HG03378 (cell line): ENCODE results near the gene SOCS7.

Experiments
- ATAC-seq: cut with Tn5 transposase; IDR thresholded peaks from one replicate; pipeline ENCODE4 v1.9.1; 2021; ENCODE audit warnings: mild to moderate bottlenecking, moderate library complexity; ENCODE audit not compliant: unreplicated experiment

Gene SOCS7

DNA sequence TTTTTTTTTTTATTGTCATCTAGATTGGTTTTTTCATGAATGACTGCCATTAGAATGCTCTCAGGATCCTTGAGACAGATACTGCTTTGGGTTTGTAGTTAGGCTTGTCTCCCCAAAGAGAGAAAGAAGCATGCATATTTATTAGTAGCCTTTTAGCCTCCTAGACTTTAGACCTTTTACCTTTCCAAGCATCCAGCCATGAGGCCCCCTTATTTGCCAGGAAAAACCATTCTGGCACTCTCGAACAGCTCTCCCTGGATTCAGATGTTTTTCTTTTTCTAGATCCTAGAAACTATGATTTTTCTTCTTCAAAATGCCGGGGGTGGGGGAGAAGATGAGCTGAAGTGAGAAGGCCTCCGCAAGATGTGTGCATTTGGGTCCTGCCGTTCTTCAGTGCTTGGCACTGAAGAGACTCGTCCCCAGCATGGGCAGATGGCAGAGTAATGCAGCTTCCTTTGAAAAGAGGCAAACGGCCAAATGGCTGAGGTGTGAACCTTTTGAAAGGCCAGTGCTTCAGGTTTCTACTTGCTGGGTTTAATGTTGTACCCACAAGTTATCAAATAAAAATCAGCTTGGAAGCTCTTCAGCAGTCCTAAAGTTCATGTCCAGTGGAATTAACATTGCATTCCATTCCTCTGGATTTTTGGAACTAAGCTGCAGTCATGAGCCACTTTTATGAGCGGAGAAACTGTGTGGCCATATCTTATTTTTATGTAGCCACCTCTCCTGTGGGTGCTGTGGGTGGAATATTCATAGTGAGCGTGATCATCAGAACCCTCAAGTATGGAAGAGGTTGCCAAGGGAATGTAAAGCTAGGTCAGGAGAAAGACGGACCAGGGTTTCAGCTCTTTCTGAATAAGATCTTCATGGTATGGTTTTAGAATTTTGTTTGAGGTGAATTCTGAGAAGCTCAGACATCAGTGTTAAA, 7.2 kb downstream of the SOCS7 start:
- no peak for ATAC-seq

DNA sequence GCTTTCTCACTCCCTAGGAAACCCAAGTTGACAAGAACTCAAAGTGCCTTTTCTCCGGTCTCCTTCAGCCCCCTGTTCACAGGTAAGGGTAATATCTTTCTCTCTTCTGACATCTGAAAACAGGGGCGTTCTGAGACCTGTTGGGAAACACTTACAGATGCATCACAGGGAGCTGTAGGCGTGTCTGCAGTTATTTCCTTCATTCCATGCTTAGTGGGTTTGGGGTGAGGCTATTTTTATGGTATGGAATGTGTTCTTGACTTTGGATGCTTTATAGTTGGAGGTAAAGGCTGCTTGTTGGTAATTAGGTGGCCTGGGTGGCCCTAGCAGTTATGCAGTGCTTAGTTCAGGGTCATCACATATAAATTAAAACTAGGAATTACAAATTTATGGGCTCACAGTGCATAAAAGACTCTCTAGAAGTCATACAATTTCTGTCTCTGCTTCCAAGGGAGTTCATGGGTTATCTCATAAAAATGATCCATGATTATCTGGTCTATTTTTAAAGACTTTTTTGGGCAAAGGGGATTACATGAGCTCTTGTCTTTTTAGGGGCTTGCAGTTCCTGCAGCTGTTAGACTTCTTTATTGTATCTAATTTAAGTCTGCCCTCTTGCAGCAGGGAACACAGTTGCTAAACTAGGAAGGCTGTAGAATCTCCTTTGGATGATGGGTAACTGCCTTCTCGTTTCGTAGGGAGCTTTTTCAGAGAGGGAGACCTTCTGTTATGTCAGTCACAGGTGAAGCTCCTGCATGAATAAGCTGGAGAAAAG, 10.2 kb downstream of the SOCS7 start:
- ATAC-seq = no peak

DNA sequence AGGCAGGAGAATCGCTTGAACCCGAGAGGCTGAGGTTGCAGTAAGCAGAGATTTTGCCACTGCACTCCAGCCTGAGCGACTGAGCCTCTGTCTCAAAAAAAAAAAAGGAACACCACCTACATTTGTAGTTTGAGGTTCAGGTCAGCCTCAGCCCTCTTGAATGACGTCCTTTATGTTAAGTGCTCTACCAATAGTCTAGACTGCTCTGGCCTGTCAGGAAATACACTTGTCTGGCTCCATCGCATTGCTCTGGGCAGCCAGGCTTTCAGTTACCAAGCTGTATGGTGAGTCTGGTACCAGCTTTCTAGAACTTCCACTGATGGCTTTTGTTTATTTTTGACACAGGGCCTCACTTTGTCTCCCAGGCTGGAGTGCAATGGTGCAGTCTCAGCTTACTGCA, 11.4 kb downstream of the SOCS7 start:
- ATAC-seq = no peak

DNA sequence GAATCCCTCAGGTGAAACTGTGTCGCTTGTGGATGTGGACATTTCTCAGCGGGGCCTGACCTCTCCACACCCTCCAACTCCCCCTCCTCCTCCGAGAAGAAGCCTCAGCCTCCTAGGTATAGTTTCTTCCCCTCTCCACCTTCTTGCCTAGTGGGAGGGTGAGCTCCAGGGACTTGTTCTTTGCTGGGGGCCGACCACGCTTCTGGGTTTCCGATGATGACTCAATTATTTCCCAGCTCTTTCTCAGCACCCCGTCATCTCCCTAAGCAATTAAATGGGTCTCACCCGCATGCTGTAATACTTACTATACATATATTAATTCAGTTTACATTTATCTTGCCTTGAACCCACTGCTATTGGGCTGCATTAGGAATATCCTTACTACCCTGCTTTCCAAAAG, 13.1 kb downstream of the SOCS7 start:
- no peak for ATAC-seq

DNA sequence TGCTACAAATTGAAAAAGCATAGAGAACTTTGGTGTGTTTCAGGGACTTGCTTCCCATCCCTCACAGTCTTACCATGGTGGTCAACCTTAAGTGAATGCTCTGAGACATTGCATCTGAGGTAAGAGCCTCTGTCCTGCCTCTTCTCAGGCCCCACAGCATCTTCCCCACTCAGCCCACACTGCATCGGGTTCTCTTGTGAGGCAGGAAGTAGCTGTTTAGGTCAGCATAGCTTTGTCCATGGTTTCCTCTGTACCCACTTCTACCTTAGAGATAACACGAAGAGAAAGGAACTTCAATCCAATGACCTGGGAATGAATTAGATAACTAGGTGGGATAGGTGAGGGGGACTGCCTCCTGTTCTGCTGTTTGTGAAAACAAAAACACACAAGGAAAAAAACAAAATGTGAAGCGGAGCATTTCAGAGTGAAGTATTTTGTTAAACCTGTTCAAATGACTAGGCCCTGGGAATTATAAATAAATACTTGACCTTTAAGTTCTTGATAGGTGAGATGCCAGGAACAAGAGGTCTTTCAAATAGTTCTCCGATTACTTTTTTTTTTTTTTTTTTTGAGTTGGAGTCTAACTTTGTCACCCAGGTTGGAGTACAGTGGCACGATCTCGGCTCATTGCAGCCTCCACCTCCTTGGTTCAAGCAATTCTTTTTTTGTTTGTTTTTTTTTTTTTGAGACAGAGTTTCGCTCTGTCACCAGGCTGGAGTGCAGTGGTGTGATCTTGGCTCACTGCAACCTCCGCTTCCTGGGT, 17.7 kb downstream of the SOCS7 start:
- no peak for ATAC-seq

DNA sequence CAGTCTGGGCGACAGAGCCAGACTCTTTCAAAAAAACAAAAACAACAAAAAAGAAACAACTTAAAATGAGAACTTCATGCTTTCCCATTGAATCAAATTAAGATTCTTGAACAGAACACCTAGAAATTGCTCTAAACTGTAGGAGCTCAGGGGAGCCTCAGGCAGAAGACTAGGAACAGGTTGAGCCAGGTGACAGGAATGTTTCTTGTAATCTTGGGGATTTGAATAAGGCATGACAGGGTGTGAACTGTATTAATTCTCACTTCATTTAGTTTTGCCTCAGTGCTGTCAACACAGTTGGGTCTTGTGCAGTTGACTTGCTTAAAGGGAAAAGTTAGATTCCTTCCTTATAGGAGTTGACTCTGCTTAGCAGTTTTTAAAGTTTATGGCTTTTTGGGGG, 27.8 kb downstream of the SOCS7 start:
- no peak for ATAC-seq

DNA sequence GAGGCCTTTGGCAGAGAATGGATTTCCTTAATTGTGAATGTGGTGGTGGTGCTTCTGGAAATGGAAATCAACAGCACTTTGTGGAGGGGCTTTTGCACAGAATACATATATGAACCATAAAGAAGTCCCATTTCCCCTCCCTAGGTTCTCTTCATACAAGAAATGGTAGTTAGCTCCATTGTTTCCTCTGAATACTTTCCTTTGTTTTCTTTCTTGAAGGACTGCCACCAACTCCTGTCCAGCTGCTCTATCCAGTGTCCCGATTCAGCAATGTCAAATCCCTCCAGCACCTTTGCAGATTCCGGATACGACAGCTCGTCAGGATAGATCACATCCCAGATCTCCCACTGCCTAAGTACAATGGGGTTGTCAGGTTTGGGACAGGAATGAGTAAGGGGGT, 43.4 kb downstream of the SOCS7 start:
- no peak for ATAC-seq

DNA sequence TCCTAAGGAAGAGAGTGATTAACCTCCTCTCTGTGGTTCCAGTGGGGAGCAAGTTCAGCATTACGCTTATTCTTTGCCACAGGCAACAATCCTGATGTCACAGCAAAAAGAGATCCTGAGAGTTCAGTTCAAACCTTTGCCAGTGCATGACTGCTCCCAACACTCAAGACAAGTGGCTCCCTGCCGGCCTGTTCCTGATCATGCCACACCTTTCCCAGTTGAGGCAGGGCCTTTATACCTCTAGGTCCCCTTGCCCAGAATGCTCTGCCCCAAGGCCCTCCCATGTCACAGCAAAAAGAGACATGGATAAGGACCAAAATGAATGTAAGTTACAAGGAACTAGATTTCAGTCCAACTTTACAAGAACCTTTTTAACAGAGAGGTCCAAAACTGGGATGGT, 45.6 kb downstream of the SOCS7 start:
- ATAC-seq = no peak

DNA sequence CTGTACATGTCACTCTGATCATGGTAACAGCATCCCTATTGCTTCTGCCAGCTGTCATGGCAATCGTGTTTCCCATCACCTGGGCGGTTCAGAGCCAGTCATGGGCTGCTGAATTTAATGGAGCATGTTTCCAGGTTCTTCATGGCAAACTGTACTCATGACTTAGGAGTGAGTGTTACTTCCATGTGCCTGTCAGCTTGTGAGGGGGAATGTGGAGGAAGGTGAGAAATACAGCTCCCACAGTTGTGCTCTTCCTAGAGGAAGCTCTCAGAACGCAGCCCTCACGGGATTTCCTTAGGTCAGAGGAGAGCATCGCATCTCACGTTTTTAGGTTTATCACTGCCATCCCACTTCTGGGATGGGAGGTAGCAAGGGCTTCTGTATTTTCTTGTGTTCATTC, 48.6 kb downstream of the SOCS7 start:
- ATAC-seq = no peak

DNA sequence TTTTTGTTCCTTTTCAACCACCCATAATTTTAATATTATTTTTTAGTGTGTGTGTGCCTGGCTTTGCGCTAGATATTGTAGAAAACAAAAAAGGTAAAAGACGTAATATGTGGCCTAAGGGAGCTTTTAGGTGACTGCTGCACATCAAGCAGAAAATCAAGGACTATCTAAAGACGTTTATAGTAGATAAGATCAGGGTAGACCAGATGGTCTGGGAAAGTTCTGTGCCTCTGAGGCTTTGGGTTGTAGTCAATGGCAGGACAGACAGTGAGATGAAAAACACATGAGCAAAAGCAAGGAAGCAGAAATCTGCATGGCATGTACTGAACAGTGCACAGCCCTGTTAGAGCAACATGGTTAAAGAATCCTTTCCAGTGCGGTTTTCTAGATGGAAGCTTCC, 49.8 kb downstream of the SOCS7 start:
- ATAC-seq = no peak

DNA sequence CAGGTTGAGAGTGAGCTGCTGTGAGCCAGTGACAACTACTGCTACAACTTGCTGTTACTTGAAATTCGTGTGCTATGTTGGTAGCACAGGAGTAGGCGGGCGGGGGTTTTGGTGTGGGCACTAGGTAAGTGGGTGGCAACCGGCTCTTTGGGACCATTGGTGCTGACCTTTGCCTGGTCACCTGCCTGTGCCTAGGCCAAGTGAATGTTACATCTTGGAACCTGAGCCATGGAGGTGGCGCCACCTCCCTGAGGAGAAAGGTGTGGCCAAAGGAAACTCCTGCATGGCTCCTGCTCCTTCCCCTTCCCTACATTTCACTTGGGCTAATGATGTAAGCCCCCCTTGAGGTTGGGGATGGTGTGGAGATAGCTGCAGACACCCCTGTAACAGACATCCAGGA, 51.3 kb downstream of the SOCS7 start:
- ATAC-seq = no peak

DNA sequence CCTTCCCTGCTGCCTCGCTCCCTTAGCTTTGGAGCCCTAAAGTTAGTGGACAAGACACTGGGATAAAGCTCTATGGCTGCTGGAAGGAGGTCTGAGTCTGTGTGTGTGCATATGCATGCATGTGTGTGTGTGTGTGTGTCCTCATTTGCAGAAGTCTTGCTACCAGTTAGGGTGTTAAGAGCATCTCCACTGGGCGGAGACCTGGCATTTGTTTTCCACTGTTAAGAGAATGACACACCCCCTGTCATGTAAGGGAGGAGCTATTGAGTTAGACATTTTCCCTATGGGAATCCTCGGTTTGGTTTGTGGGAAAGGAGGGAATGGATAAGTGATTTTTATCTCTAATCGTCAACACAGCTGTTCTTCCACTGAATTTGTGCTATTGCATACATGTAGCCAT, 51.8 kb downstream of the SOCS7 start:
- no peak for ATAC-seq

DNA sequence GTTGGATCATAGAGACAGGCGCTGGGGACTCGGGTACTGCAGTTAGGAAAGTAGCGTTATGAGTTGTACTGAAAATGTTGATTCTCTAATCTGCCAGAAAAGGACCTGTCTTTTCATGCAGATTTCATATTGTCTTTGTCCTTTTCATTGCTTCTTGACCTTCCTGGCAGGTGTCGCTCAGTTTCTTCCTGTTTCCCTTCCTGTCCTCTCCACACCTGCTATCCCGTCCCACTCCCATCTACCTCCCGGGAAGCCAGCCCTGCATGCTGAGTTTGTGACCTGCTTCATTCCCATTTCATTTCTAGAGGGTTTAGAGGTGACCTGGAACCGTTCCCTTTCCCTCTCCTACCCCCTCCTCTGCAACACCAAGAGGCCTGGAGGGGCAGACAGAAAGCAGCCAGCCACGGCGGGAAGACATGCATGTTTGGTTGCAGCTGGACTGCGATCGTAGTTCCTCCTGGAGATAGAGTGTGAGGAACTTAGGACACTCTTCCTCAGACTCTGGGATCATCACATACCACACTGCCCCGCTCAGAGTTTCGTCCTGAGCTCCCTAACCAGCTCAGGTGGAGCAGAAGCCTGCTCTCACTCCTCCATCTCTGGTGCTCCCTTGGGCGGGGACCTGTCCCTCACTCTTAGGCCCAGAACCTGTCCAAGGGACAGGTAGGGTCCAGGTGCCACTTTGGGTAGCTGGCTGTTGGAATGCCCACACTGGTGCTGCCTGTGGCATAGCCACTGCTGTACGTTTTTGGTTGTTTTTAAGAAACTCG, 52.7 kb downstream of the SOCS7 start:
- no peak for ATAC-seq

DNA sequence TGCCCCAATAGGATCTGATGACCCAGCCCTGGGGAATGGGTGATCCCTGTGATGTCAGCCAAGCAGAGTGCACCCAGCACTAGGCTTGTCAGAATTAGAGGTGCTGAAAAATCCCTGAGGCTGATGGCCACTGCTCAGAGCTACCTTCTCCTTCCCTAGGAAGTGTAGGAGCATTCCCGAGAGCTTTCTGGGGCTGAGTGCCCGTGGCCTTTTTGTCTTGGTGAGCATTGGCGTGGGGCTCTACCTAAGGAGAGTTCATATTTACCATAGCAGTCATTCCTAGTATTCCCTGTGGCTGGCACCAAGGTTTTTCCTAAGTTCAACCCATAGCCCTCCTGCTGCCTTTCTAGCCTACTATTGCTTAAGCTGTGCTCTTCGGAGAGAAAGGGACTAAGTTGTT, 54.0 kb downstream of the SOCS7 start:
- ATAC-seq = no peak

DNA sequence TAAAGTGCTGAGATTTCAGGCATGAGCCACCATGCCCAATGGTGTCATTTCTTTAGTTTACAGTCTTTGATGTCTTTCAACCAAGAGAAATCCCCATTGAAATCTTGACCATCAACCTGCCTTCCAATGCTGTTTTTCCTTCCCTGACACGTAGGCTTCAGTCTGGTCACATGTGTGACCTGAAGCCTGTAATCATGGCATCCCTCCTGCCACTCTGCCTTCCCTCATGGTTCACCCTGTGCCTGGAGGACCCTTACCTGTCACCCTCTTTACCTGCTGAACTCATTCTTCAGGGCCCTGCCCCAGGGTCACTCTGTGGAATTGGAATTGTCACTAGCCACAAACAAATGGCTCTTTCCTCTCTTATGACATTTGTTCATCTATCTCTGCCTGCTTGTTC, 58.6 kb downstream of the SOCS7 start:
- ATAC-seq = no peak

DNA sequence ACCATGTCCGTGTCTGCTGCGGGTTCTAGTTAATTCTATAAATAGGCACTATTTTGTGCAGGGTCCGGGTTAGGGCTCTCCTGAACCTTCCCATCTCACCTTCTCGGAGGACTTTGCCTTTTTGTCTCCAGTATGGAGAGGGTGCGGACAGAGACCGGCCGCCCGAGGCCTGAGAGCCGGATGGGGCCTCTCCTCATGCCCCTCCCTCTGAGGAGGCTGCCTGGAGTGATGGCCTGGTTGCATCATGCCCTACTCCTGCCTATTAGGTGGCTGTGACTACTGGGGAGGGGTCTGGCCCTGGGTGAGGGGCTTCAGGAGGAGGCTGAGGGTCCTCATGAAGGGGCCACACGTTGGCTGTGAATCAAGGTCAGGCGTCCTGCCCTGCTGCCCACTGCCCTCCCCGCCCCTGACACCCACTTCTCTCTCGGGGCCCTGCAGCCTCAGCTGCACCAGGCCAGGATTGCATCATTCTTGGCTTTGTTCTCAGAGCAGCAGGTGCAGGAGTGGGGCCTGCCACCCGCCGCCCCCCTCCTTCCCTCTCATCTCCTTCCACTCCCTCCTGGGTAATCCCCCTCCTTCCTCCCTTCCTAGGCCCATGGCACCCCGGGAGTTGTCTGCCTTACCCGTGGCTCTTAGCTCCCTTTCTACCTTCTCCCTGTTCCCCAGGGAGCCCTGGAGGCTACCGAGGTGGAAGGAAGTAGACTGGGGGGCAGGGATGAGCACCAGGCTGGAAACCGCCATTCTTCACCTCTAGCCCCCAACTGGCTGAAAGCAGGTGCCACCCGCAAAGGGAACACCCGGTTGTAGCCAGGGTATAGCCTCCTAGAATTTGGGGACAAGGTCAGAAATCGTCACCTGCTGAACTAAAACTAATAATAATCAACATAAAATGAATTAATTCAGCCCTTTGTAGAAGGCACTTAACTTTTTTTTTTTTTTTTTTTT, 63.9 kb downstream of the SOCS7 start:
- no peak for ATAC-seq

DNA sequence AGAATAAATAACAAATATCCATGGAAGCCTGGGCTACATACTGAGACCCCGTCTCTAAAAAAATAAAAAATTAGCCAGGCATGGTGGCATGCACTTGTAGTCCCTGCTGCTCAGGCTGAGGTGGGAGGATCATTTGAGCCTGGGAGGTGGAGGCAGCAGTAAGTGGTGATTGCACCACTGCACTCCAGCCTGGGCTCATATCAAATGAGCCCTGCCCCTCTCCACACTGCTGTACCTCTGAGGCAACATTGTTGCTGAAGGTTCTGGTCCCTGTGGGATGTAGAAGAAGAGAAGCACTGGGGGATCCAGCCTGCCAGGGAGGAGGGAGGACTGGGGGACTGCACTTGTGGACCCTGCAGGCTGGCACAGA, 65.2 kb downstream of the SOCS7 start:
- no peak for ATAC-seq

DNA sequence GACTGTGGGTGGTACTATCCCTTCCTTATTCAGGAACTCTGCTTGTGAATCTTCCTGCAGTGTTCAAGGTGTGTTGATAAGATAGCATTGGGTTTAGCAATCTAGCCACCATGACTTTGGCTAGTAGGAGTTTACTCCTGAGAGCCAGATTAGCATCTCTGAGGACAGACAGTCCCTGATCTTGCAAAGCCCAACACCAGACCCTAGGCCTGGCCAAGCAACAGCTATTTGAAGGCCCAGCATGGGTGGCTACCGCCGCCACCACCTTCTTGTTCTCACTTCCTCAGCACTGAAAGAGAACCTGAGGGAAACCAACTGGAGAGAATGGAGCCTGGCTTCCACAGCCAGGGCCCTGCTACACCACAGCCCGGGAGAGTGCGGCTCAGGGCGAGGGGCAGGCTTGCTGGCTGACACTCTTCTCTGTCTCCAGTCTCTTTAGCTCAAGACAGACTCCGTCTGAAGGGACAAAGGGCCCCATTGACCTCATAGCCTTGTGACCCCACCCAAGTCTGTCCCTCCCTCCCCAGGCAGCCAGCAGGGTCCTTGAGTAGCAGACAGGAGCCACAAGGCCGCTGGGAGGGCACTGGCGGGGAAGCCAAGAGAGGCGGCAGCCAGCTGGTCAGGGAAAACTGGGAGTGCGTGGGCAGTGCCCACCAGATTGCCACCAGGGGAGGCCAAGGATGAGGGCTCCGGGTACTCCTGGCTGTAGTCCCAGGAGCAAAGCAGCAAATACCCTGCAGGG, 65.7 kb downstream of the SOCS7 start:
- ATAC-seq = no peak

DNA sequence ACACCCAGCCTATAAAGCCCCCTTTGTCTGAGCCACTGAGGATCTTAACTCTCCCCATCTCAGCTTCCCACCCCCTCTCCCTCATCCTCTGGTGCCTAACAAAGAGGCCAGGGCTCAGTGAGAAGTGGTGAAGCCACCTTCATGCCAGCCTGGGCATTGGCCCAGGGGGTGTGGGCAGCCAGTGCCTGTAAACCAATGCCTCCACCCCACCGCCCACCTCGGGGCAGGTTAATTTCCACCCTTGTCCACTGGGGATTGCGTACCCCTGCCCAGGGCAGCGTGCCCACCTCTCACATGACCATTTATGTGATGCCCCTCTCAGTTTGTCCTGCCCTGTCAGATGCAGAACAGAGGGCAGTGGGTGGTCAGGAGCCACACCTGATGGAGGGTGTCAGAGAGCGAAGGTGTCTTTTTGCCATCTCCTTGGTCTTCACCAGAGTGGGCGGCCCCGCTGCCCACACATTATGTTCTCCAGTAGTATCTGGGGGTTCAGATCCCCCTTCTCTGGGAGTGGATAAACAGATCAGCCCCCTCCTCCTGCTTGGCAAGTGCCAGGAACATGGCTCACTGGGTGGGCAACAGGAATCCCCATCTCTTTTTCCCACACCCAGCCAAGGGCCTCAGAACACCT, 66.5 kb downstream of the SOCS7 start:
- no peak for ATAC-seq
